HG03095 (cell line): ENCODE results near the gene IQCE.
"Not testable (repeated sequence)": the region's sequence is repeated elsewhere in the genome, so short reads cannot be mapped to it uniquely, and the experiment has no call there.

Source experiments
- ATAC-seq: cut with Tn5 transposase; IDR thresholded peaks from one replicate; pipeline ENCODE4 v1.9.1; 2021; ENCODE audit warnings: moderate library complexity; ENCODE audit not compliant: unreplicated experiment

Gene IQCE

GRCh38 chr7:2598154-2598823, 39.5 kb downstream of the IQCE start:
- ATAC-seq: no peak

GRCh38 chr7:2601065-2601464, 42.3 kb downstream of the IQCE start:
- no peak for ATAC-seq

GRCh38 chr7:2601907-2602306, 43.1 kb downstream of the IQCE start:
- no peak for ATAC-seq

- ATAC-seq: no peak
These were observed 43.7 kb downstream of the IQCE start for GRCh38 chr7:2602406-2603043.

- no peak for ATAC-seq
These were observed 44.5 kb downstream of the IQCE start for GRCh38 chr7:2603044-2603965.

- no peak for ATAC-seq
These were observed 45.9 kb downstream of the IQCE start for GRCh38 chr7:2604608-2605174.

- no peak for ATAC-seq
These were observed 47.1 kb downstream of the IQCE start for GRCh38 chr7:2605608-2606538.

- no peak for ATAC-seq
These were observed 47.8 kb downstream of the IQCE start for GRCh38 chr7:2606539-2606936.

GRCh38 chr7:2607122-2607922, 48.5 kb downstream of the IQCE start:
- ATAC-seq: no peak

- no peak for ATAC-seq
These were observed 49.4 kb downstream of the IQCE start for GRCh38 chr7:2607923-2608904.

- no peak for ATAC-seq
These were observed 50.2 kb downstream of the IQCE start for GRCh38 chr7:2608921-2609411.

GRCh38 chr7:2609646-2610045, 50.9 kb downstream of the IQCE start:
- not testable (repeated sequence) for ATAC-seq

GRCh38 chr7:2610466-2610865, 51.7 kb downstream of the IQCE start:
- ATAC-seq: no peak

GRCh38 chr7:2610898-2611297, 52.1 kb downstream of the IQCE start:
- ATAC-seq: no peak

GRCh38 chr7:2611401-2611800, 52.6 kb downstream of the IQCE start:
- no peak for ATAC-seq

- no peak for ATAC-seq
These were observed 53.1 kb downstream of the IQCE start for GRCh38 chr7:2611922-2612321.

- ATAC-seq: no peak
These were observed 53.8 kb downstream of the IQCE start for GRCh38 chr7:2612445-2613097.
